ENCODE data around the gene ADRM1. TPM values are rescaled to one million over a fixed set of nuclear protein-coding genes. Genes with fewer than 3 reads are reported as not detected.

The ADRM1 gene
- total RNA-seq, 1 experiment from 2014 or later = 173 TPM

GRCh38 chr20:62355878-62356588, 53.2 kb downstream of the ADRM1 start:
- TF ChIP-seq CTCF (conservative IDR thresholded peaks at IDR 0.05) (no peak), EZH2 (IDR thresholded peaks at IDR 0.05; ENCODE audit: low read depth) (no peak)
- no peak overlapping the region for H2AFZ ChIP-seq
- CTCF ChIA-PET = no interaction called here
- H3K9me3 ChIP-seq (ENCODE audit: insufficient read depth, low read depth) = no peaks in the 10 kb centered on the region
- peak overlapping the region; percentile 91 for H3K4me2 ChIP-seq
- peaks cover 72% of the 10 kb centered on the region for H3F3A ChIP-seq (ENCODE audit: insufficient read depth, low read depth)
- no peaks in the 10 kb centered on the region for H3K27me3 ChIP-seq (ENCODE audit: insufficient read depth, low read depth)
- no peaks in the 10 kb centered on the region for H3K9me2 ChIP-seq (ENCODE audit: insufficient read depth)
- peaks cover 85% of the 10 kb centered on the region for H3K79me2 ChIP-seq (ENCODE audit: low read depth)
- peak overlapping the region; percentile 55; the same call in 1 of the 2 replicates for H3K4me3 ChIP-seq
- POLR2A ChIA-PET (ENCODE audit: unreplicated experiment) = interaction anchor here (0.6 kb wide), 2 partner anchors 18 to 23 kb away, joined by 3 read pairs; no protein-coding TSS in a partner anchor
- peaks cover 20% of the 10 kb centered on the region; the same call in 1 of the 2 replicates for H4K20me1 ChIP-seq (ENCODE audit: insufficient read depth)
- H3K27ac ChIP-seq = peak overlapping the region; percentile 86
- intact Hi-C loops (cut with micrococcal nuclease; ENCODE audit: unreplicated experiment) = loop anchor here (5.0 kb wide), 2 partner anchors 214 to 266 kb away; partner anchors contain the start of genes PSMA7 and SS18L1
- H3K36me3 ChIP-seq (ENCODE audit: low read depth) = peaks cover 8% of the 10 kb centered on the region; the same call in 1 of the 2 replicates
- DNase-seq = no peak
- peaks cover 92% of the 10 kb centered on the region for H3K4me1 ChIP-seq (replicated peaks; ENCODE audit: insufficient read depth)
- no TSS peak for BruUV-seq (replicated peaks)

DNA sequence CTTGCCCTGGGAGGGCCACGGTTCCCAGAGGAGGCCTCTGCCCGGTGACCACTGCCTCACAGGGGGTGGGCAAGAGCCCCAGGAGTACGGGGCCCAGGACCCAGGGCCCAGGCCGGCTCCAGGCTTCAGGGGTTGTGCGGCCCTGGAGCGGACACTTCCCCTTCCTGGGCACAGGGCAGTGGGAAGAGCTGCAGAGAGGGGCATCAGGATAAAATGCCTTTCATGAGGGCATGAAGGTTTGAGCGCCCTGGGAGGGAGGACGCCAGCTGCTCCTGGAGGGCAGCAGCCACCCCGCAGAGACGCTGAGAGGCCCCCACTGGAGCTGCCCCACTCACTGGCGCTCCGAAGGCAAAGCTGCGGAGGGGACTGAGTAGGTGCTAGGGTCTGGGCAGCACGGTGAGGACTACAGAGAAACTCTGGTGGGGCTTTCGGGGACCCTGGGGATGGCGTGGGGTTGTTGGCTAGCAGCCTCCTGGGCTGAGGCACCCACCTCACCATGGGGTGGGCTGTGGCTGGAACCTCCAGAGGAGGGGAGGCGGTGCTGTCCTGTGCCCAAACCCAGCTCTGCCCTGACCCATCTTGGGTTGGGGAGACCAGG, 53.9 kb downstream of the ADRM1 start:
- H3K9me2 ChIP-seq (ENCODE audit: insufficient read depth) = no peaks in the 10 kb centered on the region
- peak overlapping the region; percentile 55; the same call in 1 of the 2 replicates for H3K4me3 ChIP-seq
- no peak for TF ChIP-seq CTCF (conservative IDR thresholded peaks at IDR 0.05)
- TF ChIP-seq EZH2 (IDR thresholded peaks at IDR 0.05; ENCODE audit: low read depth) = no peak
- peaks cover 71% of the 10 kb centered on the region for H3F3A ChIP-seq (ENCODE audit: insufficient read depth, low read depth)
- H3K27me3 ChIP-seq (ENCODE audit: insufficient read depth, low read depth) = no peaks in the 10 kb centered on the region
- H3K36me3 ChIP-seq (ENCODE audit: low read depth) = peaks cover 4% of the 10 kb centered on the region; the same call in 1 of the 2 replicates
- H3K9me3 ChIP-seq (ENCODE audit: insufficient read depth, low read depth) = no peaks in the 10 kb centered on the region
- POLR2A ChIA-PET (ENCODE audit: unreplicated experiment) = interaction anchor here (0.6 kb wide), 1 partner anchor 22 kb away, joined by 3 read pairs; no protein-coding TSS in a partner anchor
- no peak overlapping the region for H2AFZ ChIP-seq
- no peak for DNase-seq
- H4K20me1 ChIP-seq (ENCODE audit: insufficient read depth) = peaks cover 24% of the 10 kb centered on the region; the same call in 1 of the 2 replicates
- H3K79me2 ChIP-seq (ENCODE audit: low read depth) = peaks cover 85% of the 10 kb centered on the region
- peak overlapping the region; percentile 91 for H3K4me2 ChIP-seq
- peaks cover 92% of the 10 kb centered on the region for H3K4me1 ChIP-seq (replicated peaks; ENCODE audit: insufficient read depth)
- intact Hi-C loops (cut with micrococcal nuclease; ENCODE audit: unreplicated experiment) = loop anchor here (5.0 kb wide), 2 partner anchors 214 to 266 kb away; partner anchors contain the start of genes PSMA7 and SS18L1
- no TSS peak for BruUV-seq (replicated peaks)
- CTCF ChIA-PET = no interaction called here
- peak overlapping the region; percentile 86 for H3K27ac ChIP-seq

GRCh38 chr20:62357187-62357667, 54.4 kb downstream of the ADRM1 start:
- Histone ChIP-seq H3K4me1 (replicated peaks; ENCODE audit: insufficient read depth) (peaks cover 92% of the 10 kb centered on the region), H2AFZ (no peak overlapping the region), H3F3A (ENCODE audit: insufficient read depth, low read depth) (peaks cover 69% of the 10 kb centered on the region), H3K4me2 (peak overlapping the region; percentile 91), H3K4me3 (peak overlapping the region; percentile 55), H3K27ac (peak overlapping the region; percentile 86), H3K27me3 (ENCODE audit: insufficient read depth, low read depth) (no peaks in the 10 kb centered on the region), H3K36me3 (ENCODE audit: low read depth) (peaks cover under 1% of the 10 kb centered on the region; the same call in 1 of the 2 replicates), H4K20me1 (ENCODE audit: insufficient read depth) (peaks cover 27% of the 10 kb centered on the region), H3K9me3 (ENCODE audit: insufficient read depth, low read depth) (no peaks in the 10 kb centered on the region), H3K9me2 (ENCODE audit: insufficient read depth) (no peaks in the 10 kb centered on the region), H3K79me2 (ENCODE audit: low read depth) (peaks cover 85% of the 10 kb centered on the region)
- CTCF ChIA-PET = interaction anchor here (0.6 kb wide), 1 partner anchor 1598 kb away, joined by 3 read pairs; no protein-coding TSS in a partner anchor
- intact Hi-C loops (cut with micrococcal nuclease; ENCODE audit: unreplicated experiment) = loop anchor here (5.0 kb wide), 2 partner anchors 215 to 265 kb away; partner anchors contain the start of genes PSMA7 and SS18L1
- TF ChIP-seq EZH2 (IDR thresholded peaks at IDR 0.05; ENCODE audit: low read depth) = no peak
- no peak for TF ChIP-seq CTCF (conservative IDR thresholded peaks at IDR 0.05)
- no TSS peak for BruUV-seq (replicated peaks)
- POLR2A ChIA-PET (ENCODE audit: unreplicated experiment) = interaction anchor here (0.6 kb wide), 1 partner anchor 53 kb away, joined by 3 read pairs; no protein-coding TSS in a partner anchor
- peak; percentile 74 to 96 for DNase-seq

Measured in PC-9 (cell line).